GM04503 (cell line): Measurements from ENCODE around the gene RALY.

Experiments used
- DNase-seq: peaks from one replicate; pipeline ENCODE4 v3.0.0-alpha.2; 2012; ENCODE audit warnings: low read depth

The RALY gene

DNA sequence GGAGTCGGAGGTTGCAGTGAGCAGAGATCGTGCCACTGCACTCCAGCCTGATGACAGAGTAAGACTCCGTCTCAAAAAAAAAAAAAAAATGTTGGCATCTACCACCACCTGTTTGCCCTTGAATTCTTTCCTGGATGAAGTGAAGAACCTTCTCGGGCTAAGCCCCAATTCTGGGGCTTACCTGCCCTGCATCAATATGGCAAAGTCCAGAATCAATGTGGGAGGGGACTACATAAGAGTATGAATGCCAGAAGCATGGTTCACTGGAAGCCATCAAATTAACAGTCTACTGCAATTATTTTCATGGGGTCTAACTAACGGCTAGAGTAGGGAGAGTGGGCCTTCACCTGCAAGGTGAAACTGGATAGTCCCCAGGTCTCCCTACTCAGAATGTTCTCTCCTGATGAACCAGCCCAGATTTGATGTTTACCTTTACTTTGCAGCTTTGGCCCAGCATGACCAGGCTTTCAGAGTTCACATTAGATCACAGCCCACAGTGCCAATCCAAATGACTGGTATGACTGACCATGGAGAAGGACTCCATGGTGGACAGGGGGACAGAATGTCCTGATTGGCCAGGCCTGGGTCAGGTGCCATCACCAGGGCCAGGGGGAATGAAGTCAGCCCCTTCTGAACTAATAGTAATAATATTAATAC, 7.0 kb upstream of the RALY start:
- DNase-seq = no peak

GRCh38 chr20:33990075-33990474, 3.6 kb upstream of the RALY start:
- DNase-seq = no peak

GRCh38 chr20:33991502-33991901, 2.2 kb upstream of the RALY start:
- no peak for DNase-seq

DNA sequence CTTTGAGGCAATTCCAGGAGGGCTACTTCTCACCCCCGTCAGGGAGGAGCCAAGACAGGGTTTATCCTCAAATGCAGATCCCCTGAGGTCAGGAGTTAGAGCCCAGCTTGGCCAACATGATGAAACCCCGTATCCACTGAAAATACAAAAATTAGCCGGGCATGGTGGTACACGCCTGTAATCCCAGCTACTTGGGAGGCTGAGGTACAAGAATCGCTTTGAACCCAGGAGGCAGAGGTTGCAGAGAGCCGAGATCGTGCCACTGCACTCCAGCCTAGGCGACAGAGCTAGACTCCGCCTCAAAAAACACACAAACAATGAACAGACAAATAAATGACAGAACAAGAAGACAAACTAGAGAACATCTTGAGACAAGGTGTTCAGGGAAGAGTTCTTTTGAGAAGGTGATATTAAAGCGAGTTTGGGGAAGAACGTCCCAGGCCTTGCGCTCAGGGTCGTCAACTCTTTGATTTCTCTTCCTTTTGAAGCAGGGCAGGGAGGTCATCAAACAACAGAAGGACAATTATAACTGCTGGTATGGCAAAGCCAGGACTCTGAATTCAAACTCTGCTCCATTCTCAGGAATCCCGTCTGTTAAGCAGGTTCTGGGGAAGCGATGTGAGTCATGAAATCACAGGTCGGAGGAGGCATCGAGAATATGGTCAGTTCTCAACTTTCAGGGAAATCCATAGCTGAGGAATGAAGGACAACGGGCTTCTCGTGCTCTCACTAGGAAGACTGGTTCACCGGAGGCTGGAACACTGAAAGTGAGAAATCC, 1.4 kb upstream of the RALY start:
- no peak for DNase-seq

DNA sequence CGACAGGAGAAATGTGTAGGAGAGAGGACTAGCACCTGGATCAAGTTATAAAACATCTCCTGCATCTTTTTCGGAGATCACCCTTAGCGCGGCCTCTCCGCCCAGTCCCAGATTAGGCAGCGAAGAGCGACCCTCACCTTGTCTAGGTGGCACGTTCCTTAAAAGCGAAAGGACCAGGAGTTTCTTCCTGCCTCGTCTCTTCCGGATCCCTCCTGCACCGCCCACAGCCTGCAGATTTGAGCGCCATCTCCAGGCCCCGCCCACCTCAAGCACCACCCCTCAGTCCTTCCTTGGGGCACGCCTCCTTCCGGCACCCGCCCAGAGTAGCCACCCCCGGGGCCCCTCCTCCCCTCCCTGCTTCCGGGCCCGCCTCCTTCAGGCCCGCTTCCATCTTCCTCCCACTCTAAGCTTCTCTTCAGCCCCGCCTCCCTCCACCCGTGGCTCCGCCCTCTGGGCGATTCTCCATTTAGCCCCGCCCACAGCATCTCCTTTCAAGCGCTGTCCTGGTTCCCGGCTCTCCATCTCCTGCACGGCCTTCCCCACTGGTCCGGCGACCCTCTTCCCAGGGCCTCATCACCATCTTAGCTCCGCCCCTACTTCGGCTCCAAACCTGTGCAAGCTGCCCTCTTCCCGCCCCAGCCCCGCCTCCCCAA, 662 bp upstream of the RALY start:
- DNase-seq = peak; percentile 91

DNA sequence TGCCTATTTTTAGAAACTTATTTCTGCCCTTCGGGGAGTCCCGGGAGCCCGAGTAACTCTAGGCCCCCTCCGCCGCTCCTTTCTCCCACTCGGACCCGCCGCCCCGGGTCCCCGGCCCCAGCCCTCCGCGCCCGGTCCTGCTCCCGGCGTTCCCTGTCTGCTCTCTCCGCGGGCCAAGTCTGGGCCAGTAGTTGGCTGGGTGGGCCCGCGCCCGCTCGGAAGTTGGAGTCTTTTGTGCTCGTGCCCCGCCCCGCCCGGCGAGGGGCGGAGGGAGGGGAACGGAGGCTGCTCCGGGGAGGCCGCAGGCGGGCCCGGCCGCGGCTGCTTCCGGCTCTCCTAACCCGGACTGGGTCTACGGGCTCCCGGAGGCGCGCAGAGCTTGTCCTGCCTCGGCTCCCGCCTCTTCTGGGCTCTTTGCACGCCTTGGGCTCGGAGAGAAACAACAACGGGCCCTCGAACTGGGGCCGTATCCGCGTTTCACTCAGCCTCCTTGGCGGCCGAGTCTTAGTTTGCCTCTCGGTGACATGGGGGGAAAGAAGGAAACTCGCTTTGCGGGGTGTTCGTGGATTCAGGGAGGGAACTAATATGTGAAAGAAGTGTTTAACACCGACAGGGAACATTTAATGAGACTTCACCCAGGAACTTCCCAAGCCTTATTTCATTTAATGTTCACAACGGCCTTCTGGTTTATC, 657 bp downstream of the RALY start:
- peak; percentile 42 for DNase-seq

GRCh38 chr20:33995053-33995831, 1.5 kb downstream of the RALY start:
- DNase-seq = no peak

- DNase-seq = no peak
Measured at GRCh38 chr20:33999025-33999649, 5.4 kb downstream of the RALY start.

GRCh38 chr20:34001378-34001777, 7.7 kb downstream of the RALY start:
- DNase-seq = no peak

DNA sequence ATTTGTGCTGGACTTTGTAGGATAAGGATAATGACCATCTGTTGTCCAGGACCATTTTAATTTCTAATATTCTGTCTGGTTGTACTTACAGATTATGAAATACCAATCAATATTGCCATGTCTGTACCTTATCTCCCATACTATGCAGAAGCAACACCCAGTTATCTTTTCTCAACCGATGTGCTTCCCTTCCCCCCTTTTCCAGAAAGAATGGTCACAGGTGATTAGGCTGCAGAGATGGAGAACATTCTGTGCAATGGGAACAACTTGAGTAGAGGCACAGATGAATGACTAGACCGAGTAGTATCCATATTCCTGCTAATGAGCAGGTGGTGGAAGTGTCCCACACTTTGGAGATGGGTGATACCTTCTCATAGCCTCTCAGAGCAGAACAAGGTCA, 10.5 kb downstream of the RALY start:
- no peak for DNase-seq

- DNase-seq = no peak
Measured at GRCh38 chr20:34004790-34005457, 11.2 kb downstream of the RALY start.

DNA sequence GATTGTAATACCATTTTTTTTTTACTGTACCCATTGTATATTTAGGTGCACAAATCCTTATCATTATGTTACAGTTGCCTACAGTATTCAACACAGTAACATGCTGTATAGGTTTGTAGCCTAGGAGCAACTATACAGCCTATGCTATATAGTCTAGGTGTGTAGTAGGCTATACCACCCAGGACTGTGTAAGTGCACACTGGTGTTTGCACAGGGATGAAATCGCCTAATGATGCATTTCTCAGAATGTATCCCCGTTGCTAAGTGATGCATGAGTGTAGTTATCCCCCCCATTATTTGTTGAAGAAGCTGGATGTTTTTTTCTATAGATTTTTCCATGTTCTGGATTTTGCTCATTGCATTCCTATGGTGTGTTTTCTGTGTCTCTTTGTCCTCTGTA, 12.9 kb downstream of the RALY start:
- DNase-seq = no peak

DNA sequence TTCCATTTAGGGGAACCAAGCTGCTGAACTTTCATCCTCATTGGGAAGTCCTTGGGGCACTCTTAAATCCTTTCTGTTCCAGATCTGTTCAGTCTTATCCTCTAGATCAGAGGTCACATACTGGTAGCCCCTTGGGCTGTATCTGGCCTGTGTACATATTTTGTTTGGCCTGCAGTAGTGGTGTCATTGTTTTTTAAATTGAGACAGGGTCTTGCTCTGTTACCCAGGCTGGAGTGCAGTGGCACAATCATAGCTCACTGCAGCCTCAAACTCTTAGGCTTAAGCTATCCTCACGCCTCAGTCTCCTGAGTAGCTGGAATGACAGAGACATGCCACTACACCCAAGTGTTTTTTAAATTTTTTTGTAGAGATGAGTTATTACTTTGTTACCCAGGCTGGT, 14.8 kb downstream of the RALY start:
- DNase-seq = no peak

DNA sequence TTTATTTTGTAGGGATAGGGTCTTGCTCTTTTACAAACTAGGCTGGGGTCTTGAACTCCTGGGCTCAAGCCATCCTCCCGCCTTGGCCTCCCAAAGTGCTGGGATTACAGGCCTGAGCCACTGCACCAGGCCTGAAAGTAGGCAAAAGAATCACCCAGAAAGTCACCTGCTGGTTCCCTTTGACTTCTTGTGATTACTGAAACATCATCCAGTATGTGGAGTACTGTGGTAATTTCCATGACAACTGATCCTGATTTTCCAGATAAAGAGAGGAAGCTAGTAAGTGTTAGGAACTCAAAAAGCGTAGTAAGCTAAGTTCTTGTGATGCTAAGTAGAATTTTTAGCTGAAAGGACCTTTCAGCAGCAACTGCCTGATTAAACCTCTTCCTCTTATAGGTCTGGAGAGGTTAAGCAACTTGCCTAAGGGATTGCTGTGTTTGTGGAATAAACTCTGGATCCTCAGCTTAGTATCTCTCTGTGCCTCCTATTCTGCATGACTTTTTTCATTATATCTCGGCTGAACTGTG, 16.8 kb downstream of the RALY start:
- no peak for DNase-seq

GRCh38 chr20:34011275-34011674, 17.6 kb downstream of the RALY start:
- no peak for DNase-seq

DNA sequence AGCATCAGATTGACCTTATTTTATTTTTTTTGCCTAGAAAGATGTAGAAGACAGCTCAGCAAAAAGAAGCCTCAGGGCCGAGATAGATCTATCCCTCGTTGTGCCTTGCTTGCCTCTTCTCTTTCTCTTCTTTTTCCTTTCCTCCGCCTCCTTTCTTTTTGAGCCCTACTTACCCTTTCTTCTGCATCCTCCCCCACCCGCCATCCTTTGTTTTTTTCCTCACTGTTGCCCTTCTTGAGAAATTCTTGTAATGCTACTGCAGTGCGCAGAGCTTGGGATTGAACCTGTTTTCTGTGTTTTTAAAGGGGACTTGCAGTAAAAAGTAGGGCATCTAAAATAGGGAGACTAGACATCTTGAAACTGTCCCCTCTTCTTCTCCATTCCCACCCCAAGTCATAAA, 18.6 kb downstream of the RALY start:
- no peak for DNase-seq

- no peak for DNase-seq
Measured at GRCh38 chr20:34012735-34013134, 19.0 kb downstream of the RALY start.

DNA sequence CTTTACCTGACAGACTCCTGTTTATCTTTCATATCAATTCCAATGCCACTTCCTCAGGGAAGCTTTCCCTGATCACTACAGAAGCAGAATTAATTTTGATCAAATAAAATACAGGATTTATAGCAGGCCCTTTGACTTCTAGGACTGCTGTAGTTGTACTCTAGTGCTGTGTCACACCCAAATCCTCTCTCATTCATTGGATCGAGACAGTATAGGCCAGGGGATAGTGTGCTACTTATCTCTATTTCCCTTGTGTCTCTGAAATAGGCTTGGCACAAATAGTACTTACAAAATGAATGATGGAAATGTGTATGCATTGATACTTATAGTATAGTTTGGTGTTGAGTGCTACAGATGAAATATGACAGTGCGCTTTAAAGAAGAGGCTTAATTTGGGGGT, 19.8 kb downstream of the RALY start:
- no peak for DNase-seq

DNA sequence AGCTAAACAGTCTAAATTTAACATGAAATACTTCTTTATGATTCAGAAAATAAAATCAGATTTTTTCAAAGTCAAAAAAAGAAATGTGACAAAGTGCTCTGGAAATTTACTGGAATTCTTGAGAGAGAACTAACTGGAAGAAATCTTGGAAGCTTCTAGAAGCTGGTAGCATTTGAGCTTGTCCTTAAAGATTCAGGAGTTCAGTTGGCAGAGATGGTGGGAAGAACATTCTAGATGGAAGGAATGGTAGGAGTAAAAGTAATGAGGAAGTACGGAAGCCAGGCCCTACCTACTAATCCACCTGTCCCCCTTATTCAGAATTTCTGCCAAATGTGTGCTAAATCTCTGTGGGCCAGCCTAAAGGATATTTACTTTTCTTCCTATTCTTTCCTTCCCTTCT, 21.2 kb downstream of the RALY start:
- no peak for DNase-seq
